Measurements from ENCODE around the gene SORBS2. TPM values are rescaled to one million over a fixed set of nuclear protein-coding genes. Genes with fewer than 3 reads are reported as not detected.

The SORBS2 gene
- total RNA-seq, 2 experiments from 2014 or later = not detected

DNA sequence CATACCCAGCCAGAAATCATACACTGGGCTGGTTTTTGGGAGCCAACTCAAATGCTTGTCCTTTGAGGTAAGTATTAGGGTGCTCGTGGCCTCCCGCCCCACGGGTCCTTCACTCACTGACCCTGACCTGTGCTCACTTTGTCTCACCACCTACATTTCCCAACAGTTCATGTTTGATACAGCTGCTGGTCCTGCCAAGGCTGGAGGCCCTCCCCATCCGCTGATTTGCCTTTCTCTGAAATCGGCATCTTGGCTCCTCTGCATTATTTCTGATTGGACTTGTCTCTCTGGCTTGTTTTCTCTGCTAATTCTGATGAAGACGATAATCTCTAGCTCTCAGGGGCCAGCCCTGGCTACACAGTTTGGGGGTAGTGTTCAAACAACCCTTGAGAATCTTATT lies 70.2 kb downstream of the SORBS2 start:
- H3K4me3 Mint-ChIP-seq = no peak overlapping the region
- no peaks in the 10 kb centered on the region for H3K4me1 Mint-ChIP-seq
- DNase-seq = no peak
- no peak overlapping the region for H3K27ac Mint-ChIP-seq
- no peak for ATAC-seq
- H3K36me3 Mint-ChIP-seq = no peaks in the 10 kb centered on the region
- CTCF ChIA-PET = no interaction called here
- H3K27me3 Mint-ChIP-seq = no peaks in the 10 kb centered on the region
- H3K9me3 Mint-ChIP-seq (ENCODE audit: low read depth) = no peaks in the 10 kb centered on the region

DNA sequence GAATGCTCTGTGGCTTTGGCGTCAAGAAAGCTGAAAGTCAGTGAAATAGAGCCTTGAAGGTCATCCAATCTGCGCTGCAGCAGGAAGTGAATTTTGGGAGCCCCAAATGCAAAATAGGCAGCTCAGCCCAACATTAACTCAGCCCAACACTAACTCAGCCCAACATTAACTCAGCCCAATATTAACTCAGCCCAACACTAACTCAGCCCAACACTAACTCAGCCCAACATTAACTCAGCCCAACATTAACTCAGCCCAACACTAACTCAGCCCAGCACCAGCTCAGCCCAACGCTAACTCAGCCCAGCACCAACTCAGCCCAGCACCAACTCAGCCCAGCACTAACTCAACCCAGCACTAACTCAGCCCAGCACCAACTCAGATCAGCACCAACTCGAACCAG lies 71.5 kb downstream of the SORBS2 start:
- Mint-ChIP-seq H3K4me1 (no peaks in the 10 kb centered on the region), H3K27ac (no peak overlapping the region), H3K36me3 (no peaks in the 10 kb centered on the region), H3K9me3 (ENCODE audit: low read depth) (no peaks in the 10 kb centered on the region), H3K27me3 (no peaks in the 10 kb centered on the region), H3K4me3 (no peak overlapping the region)
- DNase-seq (no peak), ATAC-seq (no peak)
- CTCF ChIA-PET = no interaction called here

DNA sequence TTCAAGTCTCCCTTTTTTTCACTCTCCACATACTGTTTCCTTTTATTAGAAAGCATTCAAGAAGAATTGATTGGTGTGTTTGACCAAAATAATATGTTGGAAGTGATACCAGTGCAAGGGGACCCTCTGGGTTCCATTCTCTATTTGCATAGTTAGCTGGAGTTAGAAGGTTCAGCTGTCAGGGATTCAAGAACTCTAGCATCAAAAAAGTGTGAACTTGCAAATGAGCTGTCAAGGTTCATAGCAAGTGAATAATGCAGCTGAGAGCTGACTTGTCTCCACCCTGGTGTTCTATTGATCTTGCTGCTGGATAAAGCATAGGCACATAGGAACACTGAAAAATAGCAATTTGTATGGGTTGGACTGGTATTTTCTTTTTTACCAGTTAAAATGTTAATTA lies 73.2 kb downstream of the SORBS2 start:
- CTCF ChIA-PET = no interaction called here
- no peaks in the 10 kb centered on the region for H3K4me1 Mint-ChIP-seq
- H3K9me3 Mint-ChIP-seq (ENCODE audit: low read depth) = no peaks in the 10 kb centered on the region
- H3K36me3 Mint-ChIP-seq = no peaks in the 10 kb centered on the region
- no peaks in the 10 kb centered on the region for H3K27me3 Mint-ChIP-seq
- DNase-seq = no peak
- H3K27ac Mint-ChIP-seq = no peak overlapping the region
- no peak overlapping the region for H3K4me3 Mint-ChIP-seq
- no peak for ATAC-seq

DNA sequence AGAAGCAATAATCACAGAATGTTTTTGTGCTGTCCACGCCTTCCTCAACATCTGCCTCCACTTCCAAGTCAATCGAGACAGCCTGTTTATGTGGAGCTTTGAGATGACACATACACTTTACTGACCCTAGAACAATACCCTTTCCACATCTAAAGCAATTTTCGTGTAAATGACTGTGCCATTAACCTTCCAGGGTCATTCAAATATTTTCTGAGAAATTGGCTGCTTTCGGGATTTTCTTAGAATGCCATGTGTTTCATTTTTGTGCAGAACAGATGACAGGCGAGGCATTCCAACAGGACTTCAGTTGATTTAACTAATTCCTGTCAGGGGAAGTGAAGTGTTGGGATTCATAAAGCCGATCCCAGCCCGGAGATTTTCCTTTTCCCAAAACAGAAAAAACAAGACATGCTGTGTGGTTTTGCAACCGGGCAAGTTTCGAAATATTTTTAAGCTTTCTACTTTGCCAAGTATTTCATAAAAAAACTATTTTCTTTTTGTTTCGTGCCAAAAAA lies 73.9 kb downstream of the SORBS2 start:
- Mint-ChIP-seq H3K9me3 (ENCODE audit: low read depth) (no peaks in the 10 kb centered on the region), H3K4me3 (no peak overlapping the region), H3K27me3 (no peaks in the 10 kb centered on the region), H3K36me3 (no peaks in the 10 kb centered on the region), H3K4me1 (no peaks in the 10 kb centered on the region), H3K27ac (no peak overlapping the region)
- DNase-seq = no peak
- no peak for ATAC-seq
- CTCF ChIA-PET = no interaction called here

DNA sequence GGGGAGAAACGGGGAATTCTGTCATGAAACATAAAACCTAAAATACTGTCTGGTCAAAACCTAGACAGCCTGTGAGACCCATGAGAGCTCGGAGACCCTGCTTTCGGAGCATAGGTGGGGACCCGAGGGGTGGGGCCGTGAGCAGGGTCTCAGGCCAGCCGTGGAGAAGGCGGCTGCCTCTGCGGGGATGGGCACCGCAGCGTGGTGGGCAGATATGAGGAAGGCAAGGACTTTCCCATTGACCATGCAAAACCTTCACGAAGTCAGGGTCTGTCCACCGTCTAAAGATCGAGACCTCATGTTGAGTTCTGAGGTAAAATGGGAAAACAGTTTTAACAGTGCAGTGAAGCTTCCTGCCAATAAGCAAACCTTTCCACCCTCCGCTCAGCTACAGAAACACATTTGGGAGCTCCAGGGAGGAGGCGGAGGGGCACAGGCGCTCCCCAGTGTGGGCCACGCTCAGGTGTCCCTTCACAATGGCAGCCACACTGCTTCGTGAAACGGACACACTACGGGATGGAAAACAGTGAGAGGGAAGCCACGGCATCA lies 74.4 kb downstream of the SORBS2 start:
- Mint-ChIP-seq H3K9me3 (ENCODE audit: low read depth) (no peaks in the 10 kb centered on the region), H3K36me3 (no peaks in the 10 kb centered on the region), H3K4me3 (no peak overlapping the region), H3K27me3 (no peaks in the 10 kb centered on the region), H3K27ac (no peak overlapping the region), H3K4me1 (no peaks in the 10 kb centered on the region)
- ATAC-seq (no peak), DNase-seq (no peak)
- CTCF ChIA-PET = no interaction called here

DNA sequence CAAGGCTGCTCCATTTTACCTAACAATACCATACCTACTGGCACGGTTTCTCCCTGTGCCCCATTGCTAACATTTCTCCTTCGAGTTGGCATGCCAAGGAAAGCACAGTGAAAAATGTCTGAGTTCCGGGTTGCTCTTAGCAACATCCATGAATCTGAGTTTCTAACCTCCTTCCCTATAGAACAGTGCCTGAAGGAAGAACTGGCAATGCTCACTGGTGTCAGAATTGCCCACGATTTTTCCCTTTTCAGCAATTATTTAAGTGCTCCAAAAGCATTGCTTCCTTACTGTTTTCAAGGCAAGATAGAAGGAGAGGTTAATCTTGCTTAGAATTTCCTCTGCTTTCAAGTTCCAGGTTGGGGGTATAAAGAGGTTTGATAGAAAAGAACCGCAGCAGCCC lies 75.1 kb downstream of the SORBS2 start:
- H3K27ac Mint-ChIP-seq = no peak overlapping the region
- DNase-seq = no peak
- H3K4me3 Mint-ChIP-seq = no peak overlapping the region
- H3K4me1 Mint-ChIP-seq = no peaks in the 10 kb centered on the region
- ATAC-seq = no peak
- CTCF ChIA-PET = no interaction called here
- H3K9me3 Mint-ChIP-seq (ENCODE audit: low read depth) = no peaks in the 10 kb centered on the region
- no peaks in the 10 kb centered on the region for H3K27me3 Mint-ChIP-seq
- H3K36me3 Mint-ChIP-seq = no peaks in the 10 kb centered on the region

DNA sequence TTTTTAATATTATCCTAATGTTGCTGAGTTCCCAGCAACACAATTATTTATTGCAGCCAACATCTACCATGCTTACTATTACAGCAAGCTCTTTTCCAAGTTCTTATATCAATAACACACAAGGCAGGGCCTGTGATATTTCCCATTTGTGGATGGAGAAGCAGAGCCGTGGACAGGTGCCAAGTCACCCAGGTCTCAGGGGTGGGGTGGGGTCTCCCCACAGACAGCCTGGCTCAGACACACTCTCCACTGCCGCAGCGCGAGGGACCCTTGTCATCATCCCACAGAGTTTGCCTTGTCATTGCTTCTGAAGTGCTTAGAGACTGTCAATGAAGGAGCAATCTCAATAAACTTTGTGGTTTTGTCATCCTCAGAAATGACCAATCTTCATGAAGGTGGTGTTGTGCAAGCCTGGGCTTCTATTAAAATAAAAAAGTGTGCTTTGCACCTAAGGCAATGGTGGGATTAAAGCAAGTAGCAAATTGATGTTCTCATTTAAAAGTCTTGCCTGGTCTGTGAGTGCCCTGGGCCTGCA lies 76.1 kb downstream of the SORBS2 start:
- H3K36me3 Mint-ChIP-seq = no peaks in the 10 kb centered on the region
- no peak overlapping the region for H3K27ac Mint-ChIP-seq
- DNase-seq = no peak
- H3K27me3 Mint-ChIP-seq = no peaks in the 10 kb centered on the region
- no peak overlapping the region for H3K4me3 Mint-ChIP-seq
- no peak for ATAC-seq
- CTCF ChIA-PET = no interaction called here
- H3K9me3 Mint-ChIP-seq (ENCODE audit: low read depth) = no peaks in the 10 kb centered on the region
- H3K4me1 Mint-ChIP-seq = no peaks in the 10 kb centered on the region

DNA sequence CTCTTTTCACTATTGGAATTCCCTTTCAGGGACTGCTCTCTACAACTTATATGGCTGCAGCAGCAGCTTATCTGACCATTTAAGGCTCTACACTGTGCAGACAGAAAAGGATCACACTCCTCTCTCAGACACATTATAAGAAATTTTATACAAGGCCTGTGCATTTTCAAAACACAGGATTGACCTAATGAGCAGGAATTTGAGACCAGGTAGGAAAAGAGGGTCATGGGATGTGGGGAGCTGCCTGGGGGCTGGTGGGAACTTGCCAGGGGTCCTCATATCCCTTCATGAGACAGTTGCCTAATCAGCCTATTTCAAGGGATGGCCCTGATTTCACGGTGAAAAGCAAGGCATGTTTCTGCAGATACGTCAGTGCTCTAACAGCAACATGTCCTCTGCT lies 77.1 kb downstream of the SORBS2 start:
- H3K27ac Mint-ChIP-seq = no peak overlapping the region
- no peaks in the 10 kb centered on the region for H3K9me3 Mint-ChIP-seq (ENCODE audit: low read depth)
- no peaks in the 10 kb centered on the region for H3K36me3 Mint-ChIP-seq
- no peaks in the 10 kb centered on the region for H3K4me1 Mint-ChIP-seq
- no peaks in the 10 kb centered on the region for H3K27me3 Mint-ChIP-seq
- H3K4me3 Mint-ChIP-seq = no peak overlapping the region
- ATAC-seq = no peak
- DNase-seq = no peak
- CTCF ChIA-PET = no interaction called here

DNA sequence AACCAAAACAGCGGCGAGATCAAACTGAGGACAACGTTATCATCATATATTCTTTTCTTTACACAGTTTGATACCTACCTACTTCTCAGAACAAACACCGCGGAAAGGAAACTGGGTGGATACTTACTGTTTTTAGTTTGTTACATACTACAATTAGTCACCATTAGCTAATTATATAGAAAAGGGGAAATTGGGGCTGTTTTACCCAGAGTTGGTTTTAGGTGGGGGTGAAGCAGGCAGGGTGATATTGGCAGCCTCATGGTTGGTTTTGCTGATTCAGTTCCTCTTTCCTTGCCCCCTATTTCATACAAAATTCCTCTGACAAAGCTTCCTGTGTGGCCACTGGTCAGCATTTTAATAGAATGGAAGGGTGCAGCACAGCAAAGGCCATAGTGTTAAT lies 77.8 kb downstream of the SORBS2 start:
- CTCF ChIA-PET = no interaction called here
- Mint-ChIP-seq H3K27me3 (no peaks in the 10 kb centered on the region), H3K4me1 (no peaks in the 10 kb centered on the region), H3K4me3 (no peak overlapping the region), H3K9me3 (ENCODE audit: low read depth) (no peaks in the 10 kb centered on the region), H3K27ac (no peak overlapping the region), H3K36me3 (no peaks in the 10 kb centered on the region)
- ATAC-seq (no peak), DNase-seq (no peak)

DNA sequence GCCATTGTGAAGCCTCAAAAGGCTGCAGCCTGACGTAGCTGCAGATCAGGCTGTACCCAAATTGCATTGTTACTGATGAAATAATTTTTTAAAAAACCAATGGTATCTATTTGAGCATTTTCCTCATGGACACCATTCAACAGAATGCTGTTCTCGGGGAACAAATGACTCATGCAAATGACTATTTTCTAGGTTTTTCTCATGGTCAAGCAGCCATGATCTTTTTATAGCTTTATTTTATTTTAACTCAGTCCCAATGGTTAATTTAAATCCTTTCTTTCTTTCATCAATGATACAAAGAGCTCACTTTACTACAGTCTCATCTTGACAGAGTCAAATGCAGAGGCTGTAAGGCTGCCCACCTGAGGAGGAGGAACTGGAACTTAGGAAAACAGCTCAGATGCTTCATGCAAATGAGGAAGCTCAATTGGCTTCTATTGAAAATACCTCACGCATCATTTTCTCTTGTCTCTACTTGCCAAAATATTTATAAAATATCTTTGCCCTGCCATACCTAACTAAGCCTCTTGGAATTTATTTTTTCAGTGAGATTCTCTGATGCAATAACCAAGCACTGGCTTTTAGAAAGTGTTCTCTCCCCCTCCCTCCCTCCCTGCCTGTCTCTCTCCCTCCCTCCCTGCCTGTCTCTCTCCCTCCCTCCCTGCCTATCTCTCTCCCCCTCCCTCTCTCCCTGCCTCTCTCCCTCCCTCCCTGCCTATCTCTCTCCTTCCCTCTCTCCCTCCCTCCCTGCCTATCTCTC lies 81.0 kb downstream of the SORBS2 start:
- CTCF ChIA-PET = no interaction called here
- Mint-ChIP-seq H3K4me1 (no peaks in the 10 kb centered on the region), H3K9me3 (ENCODE audit: low read depth) (no peaks in the 10 kb centered on the region), H3K4me3 (no peak overlapping the region), H3K36me3 (no peaks in the 10 kb centered on the region), H3K27me3 (no peaks in the 10 kb centered on the region), H3K27ac (no peak overlapping the region)
- DNase-seq = no peak
- ATAC-seq = no peak

DNA sequence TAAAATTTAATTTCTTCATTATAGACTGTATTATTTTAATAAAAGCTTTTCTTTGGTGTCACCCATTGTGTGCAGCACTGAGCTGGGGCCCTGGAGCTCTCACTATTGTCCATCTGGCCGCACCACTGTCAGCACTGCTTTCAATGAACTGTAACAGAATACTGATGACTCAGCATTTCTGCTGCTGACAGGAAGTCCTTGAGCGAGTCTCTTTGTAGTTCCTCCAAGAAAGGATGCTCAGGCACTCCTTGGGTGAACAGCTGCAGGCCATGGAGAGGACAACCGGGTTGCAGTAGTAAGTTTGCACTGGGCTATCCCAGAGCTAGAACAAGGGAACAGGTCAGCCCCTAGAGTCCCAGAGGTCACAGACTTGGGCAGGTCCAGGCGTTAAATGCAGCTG lies 81.6 kb downstream of the SORBS2 start:
- no peaks in the 10 kb centered on the region for H3K27me3 Mint-ChIP-seq
- H3K4me3 Mint-ChIP-seq = no peak overlapping the region
- DNase-seq (no peak), ATAC-seq (no peak)
- no peaks in the 10 kb centered on the region for H3K9me3 Mint-ChIP-seq (ENCODE audit: low read depth)
- no peak overlapping the region for H3K27ac Mint-ChIP-seq
- CTCF ChIA-PET = no interaction called here
- H3K4me1 Mint-ChIP-seq = no peaks in the 10 kb centered on the region
- no peaks in the 10 kb centered on the region for H3K36me3 Mint-ChIP-seq

DNA sequence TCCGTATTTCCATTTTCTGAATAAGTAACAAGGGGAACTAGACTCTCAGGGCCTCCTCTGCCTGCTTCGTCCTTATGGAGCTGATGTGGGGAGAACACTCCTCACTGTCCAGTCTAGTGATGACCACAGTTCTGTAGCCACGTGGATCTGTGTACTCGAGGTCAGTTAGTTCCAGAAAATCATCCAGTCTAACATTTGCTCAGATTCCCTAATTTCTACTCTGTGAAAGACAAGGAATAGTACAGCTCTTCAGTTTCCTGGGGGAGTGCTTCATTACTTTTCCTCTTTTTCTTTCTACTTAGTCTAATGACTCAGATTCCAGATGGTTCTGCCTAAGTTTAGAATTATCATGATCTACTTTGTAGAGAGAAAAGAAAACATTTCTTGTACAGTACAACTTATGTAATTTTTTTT lies 82.6 kb downstream of the SORBS2 start:
- CTCF ChIA-PET = no interaction called here
- peaks cover 4% of the 10 kb centered on the region for H3K27me3 Mint-ChIP-seq
- ATAC-seq = no peak
- H3K4me1 Mint-ChIP-seq = no peaks in the 10 kb centered on the region
- no peaks in the 10 kb centered on the region for H3K36me3 Mint-ChIP-seq
- no peak overlapping the region for H3K27ac Mint-ChIP-seq
- DNase-seq = no peak
- H3K9me3 Mint-ChIP-seq (ENCODE audit: low read depth) = no peaks in the 10 kb centered on the region
- no peak overlapping the region for H3K4me3 Mint-ChIP-seq

DNA sequence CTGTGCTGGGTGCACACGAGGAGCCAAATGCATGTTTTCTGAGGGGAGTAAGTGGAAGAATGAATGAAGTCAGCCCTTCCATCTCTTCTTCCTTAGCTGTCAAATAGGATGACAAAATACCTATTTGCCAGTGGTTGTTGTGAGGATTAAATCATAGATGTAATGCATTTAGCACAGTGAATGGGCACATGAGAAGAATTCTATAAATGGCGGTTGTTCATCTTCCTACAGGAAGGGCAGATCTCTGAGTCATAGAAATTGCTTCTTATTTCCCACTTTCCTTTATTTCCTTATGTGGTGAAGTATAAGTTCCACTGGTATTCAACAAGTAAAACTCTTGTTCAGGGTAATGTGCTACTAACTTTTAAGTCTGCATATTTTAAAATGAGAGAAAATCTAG lies 83.1 kb downstream of the SORBS2 start:
- ATAC-seq = no peak
- Mint-ChIP-seq H3K27ac (no peak overlapping the region), H3K9me3 (ENCODE audit: low read depth) (no peaks in the 10 kb centered on the region), H3K27me3 (peaks cover 4% of the 10 kb centered on the region), H3K36me3 (no peaks in the 10 kb centered on the region), H3K4me1 (no peaks in the 10 kb centered on the region), H3K4me3 (no peak overlapping the region)
- DNase-seq = no peak
- CTCF ChIA-PET = no interaction called here

DNA sequence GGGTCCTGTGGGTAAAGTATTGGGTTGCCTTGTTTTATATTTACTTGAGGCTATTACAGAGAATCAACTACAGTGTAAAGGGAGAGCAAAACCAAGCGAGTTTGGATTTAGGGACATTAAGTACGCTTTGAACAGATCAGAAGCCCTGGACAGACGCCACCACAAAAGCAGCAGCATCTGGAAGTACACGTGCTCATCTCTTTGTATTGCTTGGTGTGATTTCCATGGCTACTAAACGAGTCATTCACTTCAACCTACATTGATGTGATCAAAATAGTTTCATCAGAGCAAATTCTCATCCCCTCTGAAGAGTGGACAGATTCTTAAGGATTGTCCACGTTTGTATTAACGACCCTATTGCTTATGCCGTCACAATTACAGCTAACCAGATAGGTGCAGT lies 85.1 kb downstream of the SORBS2 start:
- Mint-ChIP-seq H3K27me3 (peaks cover 10% of the 10 kb centered on the region), H3K4me3 (no peak overlapping the region), H3K27ac (no peak overlapping the region), H3K36me3 (no peaks in the 10 kb centered on the region), H3K9me3 (ENCODE audit: low read depth) (no peaks in the 10 kb centered on the region), H3K4me1 (no peaks in the 10 kb centered on the region)
- CTCF ChIA-PET = no interaction called here
- no peak for ATAC-seq
- no peak for DNase-seq

Data from activated CD8-positive, alpha-beta memory T cell treated with anti-CD3 and anti-CD28 coated beads, Interleukin-2, amount 10 ng/mL, durations not matched to agents 7 days and 5 days (primary cell).